GM19193 (cell line): ENCODE results near the gene RAD51B.

Source experiments
- POLR2A ChIP-seq: IDR thresholded peaks from 4 replicates; pipeline ENCODE4 v1.6.1; 2011; ENCODE audit not compliant: insufficient read depth, insufficient read length; ENCODE audit errors: extremely low read depth

The RAD51B gene

GRCh38 chr14:68033336-68033932 lies 213.9 kb downstream of the RAD51B start:
- no peak for TF ChIP-seq POLR2A

- no peak for TF ChIP-seq POLR2A
Observed at GRCh38 chr14:68034896-68035295, 215.3 kb downstream of the RAD51B start.

- TF ChIP-seq POLR2A = no peak
Observed at GRCh38 chr14:68036202-68036601, 216.6 kb downstream of the RAD51B start.

- TF ChIP-seq POLR2A = no peak
Observed at GRCh38 chr14:68039593-68039992, 220.0 kb downstream of the RAD51B start.

- no peak for TF ChIP-seq POLR2A
Observed at GRCh38 chr14:68040633-68041369, 221.2 kb downstream of the RAD51B start.

GRCh38 chr14:68041876-68042354 lies 222.3 kb downstream of the RAD51B start:
- TF ChIP-seq POLR2A = no peak

GRCh38 chr14:68042586-68043210 lies 223.1 kb downstream of the RAD51B start:
- TF ChIP-seq POLR2A = no peak

- TF ChIP-seq POLR2A = no peak
Observed at GRCh38 chr14:68043752-68044151, 224.2 kb downstream of the RAD51B start.

GRCh38 chr14:68047906-68048305 lies 228.3 kb downstream of the RAD51B start:
- TF ChIP-seq POLR2A = no peak

- TF ChIP-seq POLR2A = no peak
Observed at GRCh38 chr14:68050177-68050576, 230.6 kb downstream of the RAD51B start.

- no peak for TF ChIP-seq POLR2A
Observed at GRCh38 chr14:68051146-68051545, 231.6 kb downstream of the RAD51B start.

- no peak for TF ChIP-seq POLR2A
Observed at GRCh38 chr14:68060198-68060597, 240.6 kb downstream of the RAD51B start.

- no peak for TF ChIP-seq POLR2A
Observed at GRCh38 chr14:68062651-68063050, 243.1 kb downstream of the RAD51B start.

- TF ChIP-seq POLR2A = no peak
Observed at GRCh38 chr14:68065322-68065721, 245.7 kb downstream of the RAD51B start.

- no peak for TF ChIP-seq POLR2A
Observed at GRCh38 chr14:68074765-68075381, 255.3 kb downstream of the RAD51B start.
